Dedifferentiated amniotic fluid mesenchymal stem cell (primary cell): ENCODE results near the gene CHPT1.

Experiments used
- DNase-seq: peaks from one replicate; pipeline ENCODE4 v3.0.0-alpha.2; 2016; ENCODE audit errors: extremely low spot score

CHPT1 gene

GRCh38 chr12:101763246-101763931 is 65.9 kb downstream of the CHPT1 start:
- no peak for DNase-seq

GRCh38 chr12:101764051-101764792 is 66.8 kb downstream of the CHPT1 start:
- DNase-seq, result no peak

GRCh38 chr12:101767537-101767936 is 70.1 kb downstream of the CHPT1 start:
- DNase-seq, result no peak

- no peak for DNase-seq
Measured at GRCh38 chr12:101768781-101769180, 71.3 kb downstream of the CHPT1 start.

GRCh38 chr12:101769865-101770264 is 72.4 kb downstream of the CHPT1 start:
- no peak for DNase-seq

DNA sequence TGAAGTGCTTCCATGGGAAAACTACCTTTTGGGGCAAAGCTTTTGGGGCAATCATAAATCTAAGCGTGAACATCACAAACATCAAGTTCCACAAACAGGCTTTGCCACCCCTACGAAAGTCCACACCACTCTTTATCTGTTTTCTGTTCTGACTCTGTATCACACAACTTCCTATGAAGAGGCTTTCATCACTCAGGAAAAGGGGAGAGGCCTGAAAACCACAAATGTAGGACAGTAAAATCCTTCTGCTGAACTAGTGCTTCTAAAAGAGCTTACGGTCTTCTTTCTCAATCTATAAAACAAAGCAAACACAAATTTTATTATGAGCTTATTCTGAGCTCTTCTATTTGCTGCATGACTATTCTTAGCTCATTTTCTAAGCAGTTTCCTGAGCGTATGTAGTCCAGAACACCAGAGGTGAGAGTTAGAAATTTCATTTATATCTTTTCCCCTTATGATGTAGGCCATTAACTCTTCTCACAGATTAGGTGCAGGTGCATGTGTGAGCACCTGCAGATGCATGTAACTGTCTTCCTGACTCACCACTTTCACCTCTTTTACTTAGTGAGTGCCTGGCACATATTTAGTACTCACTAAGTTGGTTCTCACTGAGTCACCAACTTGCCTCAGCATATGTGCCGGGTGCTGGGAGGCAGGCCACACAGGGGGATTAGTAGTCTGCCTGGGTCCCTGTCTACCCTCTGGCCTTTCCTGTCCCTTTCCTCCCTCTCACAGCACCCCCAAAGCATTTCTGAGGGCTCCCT is 74.8 kb downstream of the CHPT1 start:
- no peak for DNase-seq

DNA sequence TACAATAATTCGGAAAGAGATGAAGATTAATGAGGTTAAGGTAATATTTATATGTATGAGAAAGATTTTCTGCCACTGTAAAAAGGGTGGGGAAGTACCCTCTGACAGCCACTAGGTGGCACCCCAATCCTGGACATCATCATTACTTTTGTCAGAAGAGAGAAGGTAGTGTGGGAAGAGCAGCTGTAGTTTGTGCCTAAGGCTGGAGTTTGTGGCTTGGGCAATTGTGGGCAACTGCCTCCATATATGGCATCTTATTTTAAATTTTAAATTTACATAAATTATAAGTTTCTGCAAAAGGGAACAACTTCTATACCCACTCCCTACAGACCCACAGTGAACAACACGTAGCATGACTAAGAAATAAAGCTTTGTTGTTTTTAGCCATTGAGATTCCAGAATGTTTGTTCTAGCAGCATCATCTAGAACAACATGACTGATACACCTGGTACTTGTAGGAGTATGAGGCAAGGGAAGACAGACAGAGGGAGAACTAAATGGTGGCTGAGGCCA is 76.3 kb downstream of the CHPT1 start:
- DNase-seq, result peak; percentile 72

DNA sequence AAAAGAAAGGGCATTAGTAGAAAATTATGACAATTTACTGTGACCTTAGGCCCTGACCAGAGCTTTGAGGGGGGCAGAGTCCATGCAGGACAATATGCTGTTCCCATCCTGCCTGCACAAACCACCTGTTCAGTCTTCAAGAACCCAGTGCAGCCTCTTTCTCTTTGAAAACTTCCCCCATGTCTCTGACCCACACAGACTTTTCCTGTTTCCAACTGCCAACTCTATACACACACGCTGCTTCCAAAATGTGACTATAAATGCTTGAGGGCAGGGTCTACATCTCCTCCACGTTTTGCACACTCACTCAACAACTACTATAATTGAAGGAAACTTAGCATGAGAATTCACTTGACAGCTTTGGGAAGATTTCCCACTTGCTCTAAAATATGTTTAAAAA is 78.4 kb downstream of the CHPT1 start:
- no peak for DNase-seq

GRCh38 chr12:101777485-101777884 is 80.0 kb downstream of the CHPT1 start:
- no peak for DNase-seq

DNA sequence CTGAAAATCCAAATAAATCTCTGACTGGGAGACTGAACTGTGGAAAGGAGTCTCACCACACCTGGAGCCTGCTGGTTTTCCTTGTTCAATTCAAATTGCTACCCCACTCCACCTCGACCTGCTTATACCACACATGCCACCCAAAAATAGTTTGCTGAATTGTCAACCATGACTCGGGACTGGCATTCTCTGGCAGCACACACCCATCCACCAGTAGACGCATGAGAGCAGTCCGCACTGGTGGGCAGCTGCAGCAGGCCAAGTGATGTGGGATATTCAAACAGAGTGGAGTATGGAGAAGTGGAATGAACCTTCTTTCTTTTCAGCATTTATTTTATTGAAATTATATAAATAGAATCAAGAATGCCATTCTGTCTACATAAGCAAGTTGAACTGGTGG is 80.5 kb downstream of the CHPT1 start:
- no peak for DNase-seq
